IPS DF 6.9 (cell line): ENCODE measurements around the gene SHC2.
"Not testable (repeated sequence)": the region's sequence is repeated elsewhere in the genome, so short reads cannot be mapped to it uniquely, and the experiment has no call there.

Experiments used
- DNase-seq: peaks from one replicate; pipeline ENCODE4 v3.0.0-alpha.2; 2013; ENCODE audit warnings: low read depth, low spot score
- H3K27ac ChIP-seq: one replicate; pipeline ENCODE4 v1.5.1; 2013; ENCODE audit warnings: low read length, control low read depth
- H3K27me3 ChIP-seq: 2 replicates; pipeline ENCODE4 v1.6.1; 2013; ENCODE audit warnings: mild to moderate bottlenecking, low read length; ENCODE audit not compliant: control insufficient read depth, insufficient read depth
- H3K36me3 ChIP-seq: 2 replicates; pipeline ENCODE4 v1.6.1; 2013; ENCODE audit warnings: low read length; ENCODE audit not compliant: control insufficient read depth, insufficient read depth
- H3K4me1 ChIP-seq: 2 replicates; pipeline ENCODE4 v1.6.1; 2013; ENCODE audit warnings: low read length; ENCODE audit not compliant: control insufficient read depth, insufficient read depth
- H3K4me3 ChIP-seq: 2 replicates; pipeline ENCODE4 v1.5.1; 2013; ENCODE audit warnings: mild to moderate bottlenecking, low read length
- H3K9me3 ChIP-seq: 2 replicates; pipeline ENCODE4 v1.6.1; 2013; ENCODE audit warnings: low read length, inconsistent platforms; ENCODE audit not compliant: control insufficient read depth, insufficient read depth
- WGBS: extraction: QIAGEN DNeasy Blood & Tissue Kit; methylation state at CpG from one replicate; pipeline ENCODE4 v1.1.7; 2013; ENCODE audit warnings: mixed read lengths, missing lambda C conversion rate; ENCODE audit not compliant: insufficient read length, insufficient coverage; 5-methylcytosine and 5-hydroxymethylcytosine counted together

The SHC2 gene

DNA sequence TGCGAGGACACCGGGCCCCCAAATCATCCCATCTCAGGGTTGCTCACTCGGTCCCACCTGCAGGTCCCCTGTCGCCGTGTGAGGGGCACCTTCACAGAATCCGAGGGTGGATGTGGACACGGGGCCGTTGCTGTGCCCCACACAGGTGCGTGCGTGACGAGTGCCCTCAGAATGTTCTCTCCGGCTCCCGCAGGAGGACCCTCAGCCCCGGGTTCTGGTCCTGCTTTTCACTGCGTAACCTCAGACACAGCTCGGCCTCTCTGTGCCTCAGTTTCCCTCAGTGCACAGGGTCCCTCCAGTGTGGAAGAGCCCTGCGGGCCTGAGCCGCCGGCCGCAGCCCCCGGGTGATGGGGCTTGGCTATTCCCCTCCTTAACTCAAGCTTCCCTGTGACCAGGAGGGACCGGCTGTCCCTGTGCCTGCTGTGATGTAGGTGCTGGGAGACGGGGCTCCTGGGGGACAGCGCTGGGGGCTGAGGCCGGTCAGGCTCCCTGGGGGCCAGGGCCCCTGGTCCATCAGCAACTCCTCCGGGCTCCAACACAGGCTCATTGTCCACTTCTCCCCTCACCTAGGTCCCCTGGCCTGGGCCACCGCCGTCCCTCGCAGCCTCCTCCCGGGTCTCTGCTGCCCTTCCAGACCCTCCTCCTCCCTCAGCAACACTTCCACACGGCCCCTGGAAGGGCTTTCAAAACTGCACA, 4.8 kb downstream of the SHC2 start:
- DNase-seq, result no peak
- no CpG with 5 or more reads among the region's 31 CpGs for WGBS
- H3K36me3 ChIP-seq, result no peaks in the 10 kb centered on the region; the same call in 1 of the 2 replicates
- no peaks in the 10 kb centered on the region for H3K9me3 ChIP-seq
- no peak overlapping the region for H3K27ac ChIP-seq
- no peaks in the 10 kb centered on the region for H3K4me1 ChIP-seq
- no peaks in the 10 kb centered on the region; the same call in 1 of the 2 replicates for H3K27me3 ChIP-seq
- H3K4me3 ChIP-seq, result no peak overlapping the region

DNA sequence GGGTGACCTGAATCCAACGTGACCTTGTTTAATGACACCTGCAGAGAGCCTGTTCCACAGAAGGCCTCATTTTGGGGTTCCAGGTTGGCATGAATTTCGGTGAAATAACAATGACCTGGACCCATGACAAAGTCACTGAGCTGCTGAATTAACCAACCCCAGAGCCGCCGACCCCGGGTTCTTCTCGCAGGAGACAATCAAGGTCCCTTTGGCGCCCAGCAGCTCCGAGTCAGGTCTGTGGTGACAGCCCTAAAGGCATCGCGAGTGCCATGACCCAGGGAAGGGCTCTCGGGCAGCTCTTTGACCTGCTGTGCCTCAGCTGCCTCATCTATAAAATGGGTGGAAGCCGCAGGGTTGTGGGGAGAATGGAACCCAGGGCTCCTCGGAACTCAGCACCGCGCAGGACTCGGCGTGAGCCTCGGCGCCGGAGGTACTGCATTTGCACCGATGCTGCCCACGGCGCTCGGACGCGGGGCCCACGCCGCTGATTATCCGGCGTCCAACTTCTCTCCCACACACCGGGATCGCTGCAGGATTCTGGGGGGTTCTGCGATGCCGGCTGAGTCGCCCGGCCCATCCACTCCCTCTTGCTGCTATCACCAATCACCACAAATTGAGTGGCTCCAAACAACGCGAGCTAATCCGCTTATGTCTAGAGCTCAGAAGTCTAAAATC, 5.7 kb downstream of the SHC2 start:
- H3K36me3 ChIP-seq, result no peaks in the 10 kb centered on the region; the same call in 1 of the 2 replicates
- no peaks in the 10 kb centered on the region; the same call in 1 of the 2 replicates for H3K27me3 ChIP-seq
- H3K9me3 ChIP-seq, result no peaks in the 10 kb centered on the region
- H3K4me1 ChIP-seq, result no peaks in the 10 kb centered on the region
- H3K4me3 ChIP-seq, result no peak overlapping the region
- H3K27ac ChIP-seq, result no peak overlapping the region
- no peak for DNase-seq
- WGBS, result no CpG with 5 or more reads among the region's 39 CpGs

DNA sequence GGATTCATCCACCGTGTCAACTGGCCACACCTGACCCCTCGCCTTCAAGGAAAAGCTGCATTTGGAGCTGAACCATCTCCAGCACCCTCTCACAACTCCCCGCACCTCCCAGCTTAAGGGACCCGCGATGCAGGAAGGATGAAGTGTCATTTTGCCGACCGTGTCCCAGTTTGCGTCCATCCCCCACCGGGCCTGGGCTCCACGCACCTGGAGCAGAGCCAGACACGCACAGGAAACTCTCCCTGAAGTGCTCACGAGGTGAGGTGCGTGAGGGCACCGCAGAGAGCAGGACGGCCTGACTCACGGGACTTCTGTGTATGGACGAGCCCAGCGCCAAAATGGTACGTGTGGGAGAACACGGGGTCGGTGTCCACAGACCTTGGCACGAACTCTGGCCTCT, 7.2 kb downstream of the SHC2 start:
- Histone ChIP-seq H3K27ac (no peak overlapping the region), H3K36me3 (no peaks in the 10 kb centered on the region; the same call in 1 of the 2 replicates), H3K4me1 (no peaks in the 10 kb centered on the region), H3K27me3 (no peaks in the 10 kb centered on the region), H3K9me3 (no peaks in the 10 kb centered on the region), H3K4me3 (no peak overlapping the region)
- DNase-seq, result no peak
- WGBS, result no CpG with 5 or more reads among the region's 22 CpGs

DNA sequence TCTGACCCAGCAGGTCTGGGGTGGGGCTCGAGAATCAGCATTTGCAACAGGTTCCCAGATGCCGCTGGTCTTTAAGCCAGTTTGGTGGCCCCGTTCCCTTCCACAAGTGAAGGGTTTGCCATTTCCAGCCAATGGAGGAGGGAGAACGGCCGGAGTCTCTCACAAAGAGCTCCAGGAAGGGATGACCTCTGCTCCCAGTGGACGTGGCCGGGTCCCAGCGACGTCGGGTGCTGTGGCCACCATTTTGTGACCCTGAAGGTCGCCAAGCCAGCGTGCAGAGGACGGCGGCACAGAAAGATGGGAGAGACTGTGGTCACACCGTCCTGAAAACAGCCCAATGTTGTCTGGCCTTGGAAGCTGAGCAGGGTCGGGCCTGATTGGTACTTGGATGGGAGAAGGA, 8.0 kb downstream of the SHC2 start:
- no peaks in the 10 kb centered on the region; the same call in 1 of the 2 replicates for H3K36me3 ChIP-seq
- H3K4me1 ChIP-seq, result no peaks in the 10 kb centered on the region
- no peak overlapping the region for H3K27ac ChIP-seq
- H3K9me3 ChIP-seq, result no peaks in the 10 kb centered on the region
- DNase-seq, result no peak
- WGBS, result no CpG with 5 or more reads among the region's 16 CpGs
- H3K4me3 ChIP-seq, result no peak overlapping the region
- no peaks in the 10 kb centered on the region for H3K27me3 ChIP-seq

DNA sequence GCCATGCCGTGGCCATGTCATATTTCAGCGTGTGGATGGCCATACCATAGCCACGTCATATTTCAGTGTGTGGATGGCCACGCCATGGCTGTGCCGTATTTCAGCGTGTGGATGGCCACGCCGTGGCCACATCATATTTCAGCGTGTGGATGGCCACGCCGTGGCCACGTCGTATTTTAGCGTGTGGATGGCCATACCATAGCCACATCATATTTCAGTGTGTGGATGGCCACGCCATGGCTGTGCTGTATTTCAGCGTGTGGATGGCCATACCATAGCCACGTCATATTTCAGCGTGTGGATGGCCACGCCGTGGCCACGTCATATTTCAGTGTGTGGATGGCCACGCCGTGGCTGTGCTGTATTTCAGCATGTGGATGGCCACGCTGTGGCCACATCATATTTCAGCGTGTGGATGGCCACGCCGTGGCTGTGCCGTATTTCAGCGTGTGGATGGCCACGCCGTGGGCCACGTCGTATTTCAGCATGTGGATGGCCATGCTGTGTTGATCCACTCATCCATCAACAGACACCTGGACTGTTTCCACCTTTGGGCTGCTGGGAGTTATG, 9.8 kb downstream of the SHC2 start:
- H3K4me3 ChIP-seq, H3K9me3 ChIP-seq, H3K27me3 ChIP-seq, H3K4me1 ChIP-seq, DNase-seq, H3K36me3 ChIP-seq, H3K27ac ChIP-seq: not testable (repeated sequence)
- WGBS, result no CpG with 5 or more reads among the region's 33 CpGs

DNA sequence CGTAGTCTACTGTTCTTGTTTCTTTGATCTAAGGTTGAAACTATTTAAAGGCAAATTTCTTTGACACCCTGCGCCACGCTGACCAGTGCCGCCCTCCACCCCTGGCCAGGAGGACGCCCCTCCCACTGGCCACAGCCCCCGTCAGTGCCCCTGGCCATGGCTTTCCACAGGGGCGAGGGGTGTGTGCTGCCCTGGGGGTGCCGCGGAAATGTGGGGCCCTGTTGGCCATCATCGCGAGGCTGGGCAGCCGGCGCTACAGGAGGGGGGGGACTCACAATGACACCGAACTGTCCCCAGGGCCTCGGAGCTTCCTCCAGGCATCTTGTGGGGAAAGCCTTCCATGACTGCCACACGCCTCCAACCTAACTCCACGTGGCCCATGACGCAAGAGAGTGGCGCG, 10.9 kb downstream of the SHC2 start:
- no peak overlapping the region for H3K4me3 ChIP-seq
- no peaks in the 10 kb centered on the region for H3K36me3 ChIP-seq
- WGBS, result no CpG with 5 or more reads among the region's 20 CpGs
- no peaks in the 10 kb centered on the region for H3K4me1 ChIP-seq
- no peak for DNase-seq
- no peaks in the 10 kb centered on the region for H3K27me3 ChIP-seq
- no peaks in the 10 kb centered on the region for H3K9me3 ChIP-seq
- no peak overlapping the region for H3K27ac ChIP-seq

GRCh38 chr19:447816-448560, 12.8 kb downstream of the SHC2 start:
- Histone ChIP-seq H3K27me3 (no peaks in the 10 kb centered on the region), H3K4me3 (no peak overlapping the region), H3K9me3 (no peaks in the 10 kb centered on the region), H3K36me3 (no peaks in the 10 kb centered on the region), H3K27ac (no peak overlapping the region), H3K4me1 (no peaks in the 10 kb centered on the region)
- no peak for DNase-seq
- WGBS, result no CpG with 5 or more reads among the region's 31 CpGs

GRCh38 chr19:447064-447426, 13.8 kb downstream of the SHC2 start:
- DNase-seq, result no peak
- Histone ChIP-seq H3K4me3 (no peak overlapping the region), H3K4me1 (no peaks in the 10 kb centered on the region), H3K36me3 (no peaks in the 10 kb centered on the region), H3K9me3 (no peaks in the 10 kb centered on the region), H3K27me3 (no peaks in the 10 kb centered on the region), H3K27ac (no peak overlapping the region)
- WGBS, result no CpG with 5 or more reads among the region's 24 CpGs

GRCh38 chr19:444677-445210, 16.1 kb downstream of the SHC2 start:
- Histone ChIP-seq H3K4me1 (0 out of 2 replicates have a peak, but pooled peaks cover 1% of the 10 kb centered on the region), H3K9me3 (no peaks in the 10 kb centered on the region), H3K4me3 (no peak overlapping the region), H3K27ac (no peak overlapping the region), H3K36me3 (no peaks in the 10 kb centered on the region), H3K27me3 (no peaks in the 10 kb centered on the region)
- no CpG with 5 or more reads among the region's 26 CpGs for WGBS
- no peak for DNase-seq

DNA sequence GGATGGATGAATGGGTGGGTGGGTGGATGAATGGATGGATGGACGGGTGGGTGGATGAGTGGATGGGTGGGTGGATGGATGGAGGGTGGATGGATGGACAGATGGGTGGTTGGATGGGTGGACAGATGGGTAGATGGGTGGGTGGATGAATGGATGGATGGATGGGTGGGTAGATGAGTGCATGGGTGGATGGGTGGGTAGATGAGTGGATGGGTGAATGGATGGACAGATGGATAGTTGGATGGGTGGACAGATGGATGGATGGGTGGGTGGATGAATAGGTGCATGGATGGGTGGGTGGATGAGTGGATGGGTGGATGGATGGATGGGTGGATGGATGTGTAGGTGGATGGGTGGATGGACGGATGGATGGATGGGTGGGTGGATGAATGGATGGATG, 17.8 kb downstream of the SHC2 start:
- Histone ChIP-seq H3K36me3 (no peaks in the 10 kb centered on the region; the same call in 1 of the 2 replicates), H3K27ac (no peak overlapping the region), H3K4me3 (no peak overlapping the region), H3K27me3 (no peaks in the 10 kb centered on the region), H3K9me3 (no peaks in the 10 kb centered on the region), H3K4me1 (peaks cover 4% of the 10 kb centered on the region)
- no CpG with 5 or more reads among the region's 2 CpGs for WGBS
- no peak for DNase-seq
